ENCODE results near the gene ADCK2. TPM values are rescaled to one million over a fixed set of nuclear protein-coding genes. Genes with fewer than 3 reads are reported as not detected.

The ADCK2 gene
- 14.4 and 16.1 TPM in 2 replicates for total RNA-seq

DNA sequence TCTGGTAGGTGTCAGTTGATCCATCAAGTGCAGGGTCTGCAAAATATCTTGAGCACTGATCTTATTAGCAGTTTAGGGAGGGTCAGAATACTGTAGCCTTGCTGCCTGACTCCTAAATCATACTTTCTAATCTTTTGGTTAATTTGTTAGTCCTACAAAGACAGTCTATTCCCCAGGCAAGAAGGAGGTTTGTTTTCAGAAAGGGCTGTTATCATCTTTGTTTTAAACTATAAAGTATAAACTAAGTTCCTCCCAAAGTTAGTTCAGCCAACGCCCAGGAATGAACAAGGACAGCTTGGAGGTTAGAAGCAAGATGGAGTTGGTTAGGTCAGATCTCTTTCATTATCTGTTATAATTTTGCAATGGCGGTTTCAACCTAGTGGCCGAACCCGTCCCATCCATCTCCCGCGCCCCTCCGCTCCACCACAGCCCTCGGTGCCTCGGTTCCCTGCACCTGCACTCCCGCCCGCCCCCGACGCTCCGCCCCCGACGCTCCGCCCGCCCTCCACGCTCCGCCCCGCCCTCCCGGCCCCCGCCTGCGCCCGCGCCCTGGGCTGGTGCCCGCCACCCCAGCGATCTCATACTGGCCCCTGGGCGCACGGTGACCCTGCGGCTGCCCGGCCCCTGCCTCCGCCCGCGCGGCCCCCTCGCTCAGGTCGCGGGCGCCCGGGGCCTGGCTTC, at the start of gene ADCK2:
Gene ADCK2, plus strand, starts transcription at position 564 of the 681 bp plus-strand sequence. CDS start 386 bp downstream, outside the sequence.

GRCh38 chr7:140640727-140641523, 31.8 kb upstream of the ADCK2 start, which contains the start of gene DENND2A:
DENND2A (minus strand) TSS chr7:140640813; CDS start chr7:140602397, 38,416 bp downstream.

GRCh38 chr7:140696680-140697446, 24.1 kb downstream of the ADCK2 start, which contains the start of gene NDUFB2:
NDUFB2 (plus strand) TSS chr7:140696708; CDS start chr7:140696745, 37 bp downstream.

Other genes with a start within 250 kb of the ADCK2 start
- 38.4 and 38.7 TPM in 2 replicates for gene MKRN1, start 193.4 kb upstream of the ADCK2 start, total RNA-seq
- 3.2 and 4.3 TPM in 2 replicates for gene DENND2A, start 32.1 kb upstream of the ADCK2 start, total RNA-seq
- 412 and 426 TPM in 2 replicates for gene NDUFB2, start 23.8 kb downstream of the ADCK2 start, total RNA-seq